Mesenchymal stem cell (in vitro differentiated cells and primary cell): Measurements from ENCODE around the gene PLK5.

Source experiments
- DNase-seq: peaks from one replicate; pipeline ENCODE4 v3.0.0-alpha.2; 2013
- H2AFZ ChIP-seq: one replicate; pipeline ENCODE4 v1.6.1; 2013; ENCODE audit warnings: low read depth, mild to moderate bottlenecking, control low read depth, inconsistent platforms, low read length, moderate library complexity
- H2AK5ac ChIP-seq: 2 replicates; pipeline ENCODE4 v1.6.1; 2013; ENCODE audit warnings: low read length, moderate library complexity, mild to moderate bottlenecking, inconsistent platforms; ENCODE audit not compliant: severe bottlenecking
- H2BK120ac ChIP-seq: one replicate; pipeline ENCODE4 v1.6.1; 2013; ENCODE audit warnings: low read depth, mild to moderate bottlenecking, inconsistent platforms, low read length, moderate library complexity
- H2BK12ac ChIP-seq, 2 experiments: one replicate each; pipeline ENCODE4 v1.6.1; 2013; ENCODE audit warnings: inconsistent platforms in 2 of 2, low read length in 2 of 2, mild to moderate bottlenecking in 2 of 2, moderate library complexity in 2 of 2, control low read depth in 1 of 2
- H2BK15ac ChIP-seq: one replicate; pipeline ENCODE4 v1.6.1; 2013; ENCODE audit warnings: mild to moderate bottlenecking, low read depth, inconsistent platforms; ENCODE audit not compliant: poor library complexity, severe bottlenecking
- H2BK5ac ChIP-seq: 2 replicates; pipeline ENCODE4 v1.6.1; 2013; ENCODE audit warnings: low read depth, mild to moderate bottlenecking, low read length, control low read depth, inconsistent platforms; ENCODE audit not compliant: poor library complexity, severe bottlenecking
- H3K14ac ChIP-seq, 2 experiments: one replicate each; pipeline ENCODE4 v1.6.1; 2013; ENCODE audit warnings: inconsistent platforms in 2 of 2, low read length in 2 of 2, control low read depth in 1 of 2, mild to moderate bottlenecking in 1 of 2, moderate library complexity in 1 of 2
- H3K18ac ChIP-seq, 2 experiments: one replicate each; pipeline ENCODE4 v1.6.1; 2013; ENCODE audit warnings: inconsistent platforms in 2 of 2, low read length in 2 of 2, control low read depth in 1 of 2, low read depth in 1 of 2, mild to moderate bottlenecking in 1 of 2
- H3K23ac ChIP-seq, 2 experiments: one replicate each; pipeline ENCODE4 v1.6.1; 2013; ENCODE audit warnings: inconsistent platforms in 2 of 2, low read length in 2 of 2, mild to moderate bottlenecking in 2 of 2, moderate library complexity in 2 of 2, control low read depth in 1 of 2
- H3K27ac ChIP-seq: 2 replicates; pipeline ENCODE4 v1.5.1; 2013; ENCODE audit warnings: mild to moderate bottlenecking, moderate library complexity, low read length, control low read depth, inconsistent platforms; ENCODE audit not compliant: poor library complexity, severe bottlenecking
- H3K27me3 ChIP-seq, 2 experiments: 2 replicates each; pipeline versions ENCODE4 v1.6.1 to v1.7.0; 2013; ENCODE audit warnings: low read length in 2 of 2, mild to moderate bottlenecking in 2 of 2, moderate library complexity in 2 of 2, control low read depth in 1 of 2, inconsistent platforms in 1 of 2; ENCODE audit not compliant: control insufficient read depth in 1 of 2, insufficient read depth in 1 of 2
- H3K36me3 ChIP-seq, 2 experiments: 2 replicates each; pipeline versions ENCODE4 v1.6.1 to v1.7.0; 2013; ENCODE audit warnings: low read length in 2 of 2, control low read depth in 1 of 2, inconsistent platforms in 1 of 2, low read depth in 1 of 2, mild to moderate bottlenecking in 1 of 2; ENCODE audit not compliant: insufficient read depth in 2 of 2, control insufficient read depth in 1 of 2
- H3K4ac ChIP-seq, 2 experiments: one replicate each; pipeline ENCODE4 v1.6.1; 2013; ENCODE audit warnings: inconsistent platforms in 2 of 2, low read length in 2 of 2, mild to moderate bottlenecking in 2 of 2, moderate library complexity in 2 of 2, control low read depth in 1 of 2, low read depth in 1 of 2
- H3K4me1 ChIP-seq: 2 replicates; pipeline ENCODE4 v1.6.1; 2013; ENCODE audit warnings: low read depth, low read length, control low read depth; ENCODE audit not compliant: control insufficient read depth, insufficient read depth
- H3K4me2 ChIP-seq: 2 replicates; pipeline ENCODE4 v1.6.1; 2013; ENCODE audit warnings: low read length, mild to moderate bottlenecking, inconsistent platforms; ENCODE audit not compliant: poor library complexity, severe bottlenecking
- H3K4me3 ChIP-seq, 2 experiments: 2 replicates each; pipeline versions ENCODE4 v1.5.1 to v1.7.0; 2013; ENCODE audit warnings: low read length in 2 of 2, mild to moderate bottlenecking in 2 of 2, control low read depth in 1 of 2, low read depth in 1 of 2; ENCODE audit not compliant: insufficient read depth in 1 of 2
- H3K79me1 ChIP-seq: replicated peaks from 2 replicates; pipeline ENCODE4 v1.6.1; 2013; ENCODE audit warnings: mild to moderate bottlenecking, control low read depth, low read length, inconsistent platforms; ENCODE audit not compliant: poor library complexity, severe bottlenecking
- H3K9ac ChIP-seq: 2 replicates; pipeline ENCODE4 v1.7.0; 2013; ENCODE audit warnings: mild to moderate bottlenecking, low read length, moderate library complexity
- H3K9me3 ChIP-seq: 2 replicates; pipeline ENCODE4 v1.7.0; 2013; ENCODE audit warnings: mild to moderate bottlenecking, low read length; ENCODE audit not compliant: control insufficient read depth
- H4K8ac ChIP-seq: one replicate; pipeline ENCODE4 v1.6.1; 2013; ENCODE audit warnings: inconsistent platforms, mild to moderate bottlenecking, low read length, moderate library complexity
- H4K91ac ChIP-seq: one replicate; pipeline ENCODE4 v1.6.1; 2013; ENCODE audit warnings: mild to moderate bottlenecking, low read length, inconsistent platforms
- WGBS: methylation state at CpG from one replicate; pipeline ENCODE4 v1.1.7; 2013; ENCODE audit warnings: mixed read lengths; 5-methylcytosine and 5-hydroxymethylcytosine counted together

The PLK5 gene

GRCh38 chr19:1576242-1577089 is 52.6 kb downstream of the PLK5 start:
- no peak overlapping the region for H2BK120ac ChIP-seq
- no peaks in the 10 kb centered on the region for H3K27me3 ChIP-seq
- no peak for DNase-seq
- no peak overlapping the region for H3K14ac ChIP-seq
- no peak overlapping the region for H2AFZ ChIP-seq
- H3K9me3 ChIP-seq, result no peaks in the 10 kb centered on the region
- H2BK15ac ChIP-seq, result no peak overlapping the region
- H4K91ac ChIP-seq, result no peak overlapping the region
- H3K4me1 ChIP-seq, result no peaks in the 10 kb centered on the region
- H3K18ac ChIP-seq, result no peak overlapping the region
- no peak overlapping the region for H3K23ac ChIP-seq
- H2BK5ac ChIP-seq, result no peak overlapping the region
- WGBS, result 93% methylated on average over 30 of the region's 30 CpGs
- H3K4me2 ChIP-seq, result no peak overlapping the region
- H3K9ac ChIP-seq, result no peak overlapping the region
- H3K4ac ChIP-seq, result no peak overlapping the region
- H3K36me3 ChIP-seq, result peaks cover 42 to 68% of the 10 kb centered on the region in 2 experiments
- H4K8ac ChIP-seq, result no peak overlapping the region
- peaks cover 24% of the 10 kb centered on the region for H3K79me1 ChIP-seq
- H3K27ac ChIP-seq, result no peak overlapping the region
- H3K4me3 ChIP-seq, result no peak overlapping the region
- H2AK5ac ChIP-seq, result no peak overlapping the region
- H2BK12ac ChIP-seq, result no peak overlapping the region

- no peak overlapping the region for H3K18ac ChIP-seq
- H3K9me3 ChIP-seq, result no peaks in the 10 kb centered on the region
- H3K79me1 ChIP-seq, result peaks cover 28% of the 10 kb centered on the region
- no peak overlapping the region for H2BK120ac ChIP-seq
- H2AFZ ChIP-seq, result no peak overlapping the region
- no peak overlapping the region for H2AK5ac ChIP-seq
- no peak overlapping the region for H3K9ac ChIP-seq
- no peak overlapping the region for H2BK5ac ChIP-seq
- no peak for DNase-seq
- no peak overlapping the region for H3K4me2 ChIP-seq
- H3K14ac ChIP-seq, result no peak overlapping the region
- no peak overlapping the region for H2BK12ac ChIP-seq
- H3K4me3 ChIP-seq, result no peak overlapping the region
- H4K91ac ChIP-seq, result no peak overlapping the region
- no peak overlapping the region for H2BK15ac ChIP-seq
- H3K4ac ChIP-seq, result no peak overlapping the region
- H3K23ac ChIP-seq, result no peak overlapping the region
- H3K36me3 ChIP-seq, result peaks cover 48 to 77% of the 10 kb centered on the region in 2 experiments
- 95% methylated on average over 41 of the region's 41 CpGs for WGBS
- H4K8ac ChIP-seq, result no peak overlapping the region
- H3K27me3 ChIP-seq, result no peaks in the 10 kb centered on the region
- no peak overlapping the region for H3K27ac ChIP-seq
- H3K4me1 ChIP-seq, result no peaks in the 10 kb centered on the region
These were observed 53.4 kb downstream of the PLK5 start for GRCh38 chr19:1577090-1577928.

- Histone ChIP-seq H3K9ac (no peak overlapping the region), H2BK15ac (no peak overlapping the region), H3K4ac (no peak overlapping the region), H3K4me1 (no peaks in the 10 kb centered on the region), H2AK5ac (no peak overlapping the region), H4K8ac (no peak overlapping the region), H3K4me3 (no peak overlapping the region), H2AFZ (no peak overlapping the region), H3K23ac (no peak overlapping the region), H3K4me2 (no peak overlapping the region), H3K14ac (no peak overlapping the region), H4K91ac (no peak overlapping the region), H3K27me3 (no peaks in the 10 kb centered on the region), H3K36me3 (peaks cover 54 to 81% of the 10 kb centered on the region in 2 experiments), H2BK120ac (no peak overlapping the region), H3K9me3 (no peaks in the 10 kb centered on the region), H2BK12ac (no peak overlapping the region), H3K18ac (no peak overlapping the region), H2BK5ac (no peak overlapping the region), H3K79me1 (peaks cover 33% of the 10 kb centered on the region), H3K27ac (no peak overlapping the region)
- no peak for DNase-seq
- WGBS, result 95% methylated on average over 46 of the region's 49 CpGs
These were observed 54.2 kb downstream of the PLK5 start for GRCh38 chr19:1577929-1578618.

- Histone ChIP-seq H3K14ac (no peak overlapping the region), H2BK5ac (no peak overlapping the region), H2BK12ac (no peak overlapping the region), H3K27me3 (no peaks in the 10 kb centered on the region), H4K8ac (no peak overlapping the region), H3K4me3 (no peak overlapping the region), H3K36me3 (peaks cover 64 to 86% of the 10 kb centered on the region in 2 experiments), H3K4me2 (no peak overlapping the region), H3K18ac (no peak overlapping the region), H3K23ac (no peak overlapping the region), H2AFZ (no peak overlapping the region), H3K27ac (no peak overlapping the region), H2BK120ac (no peak overlapping the region), H3K4ac (no peak overlapping the region), H3K9ac (no peak overlapping the region), H2AK5ac (no peak overlapping the region), H3K79me1 (peaks cover 39% of the 10 kb centered on the region), H4K91ac (peak overlapping the region; percentile 53), H3K9me3 (no peaks in the 10 kb centered on the region), H2BK15ac (no peak overlapping the region), H3K4me1 (no peaks in the 10 kb centered on the region)
- WGBS, result 96% methylated on average over 20 of the region's 20 CpGs
- no peak for DNase-seq
These were observed 55.3 kb downstream of the PLK5 start for GRCh38 chr19:1579222-1579621.
